Gastroesophageal sphincter (tissue), 4 donors: ENCODE data around the gene KLHL26. TPM values are rescaled to one million over a fixed set of nuclear protein-coding genes. Genes with fewer than 3 reads are reported as not detected.

Experiments used
- ATAC-seq: fragments of 150-250 bp; one replicate; pipeline ENCODE4 v1.9.1; 2016; ENCODE audit warnings: mild to moderate bottlenecking, moderate library complexity
- H3K27ac ChIP-seq, 4 donors: fragments of 200-600 bp; sonication (generic) in 3 of 4; 1 replicate in 3 of 4; 2 replicates in 1 of 4; pipeline ENCODE4 v1.5.1; 2016 to 2019
- H3K27me3 ChIP-seq: fragments of 200-600 bp; sonication (generic); one replicate; pipeline ENCODE4 v1.5.1; 2019
- H3K36me3 ChIP-seq, 2 donors: fragments of 200-600 bp; sonication (generic); one replicate each; pipeline ENCODE4 v1.5.1; 2019; ENCODE audit warnings: control low read depth in 1 of 2
- H3K4me1 ChIP-seq, 3 donors: fragments of 200-600 bp; sonication (generic); 1 replicate in 2 of 3; 2 replicates in 1 of 3; pipeline ENCODE4 v1.5.1; 2016 to 2019; ENCODE audit warnings: control low read depth in 2 of 3
- H3K4me3 ChIP-seq, 2 donors: fragments of 200-600 bp; sonication (generic); one replicate each; pipeline ENCODE4 v1.5.1; 2019; ENCODE audit warnings: mild to moderate bottlenecking in 1 of 2, moderate library complexity in 1 of 2
- H3K9me3 ChIP-seq, 3 donors: fragments of 200-600 bp; sonication (generic); one replicate each; pipeline ENCODE4 v1.5.1; 2017 to 2019; ENCODE audit warnings: control low read depth in 2 of 3
- CTCF ChIP-seq, 4 experiments: fragments of 200-600 bp in 2 of 4; fragments of 450-650 bp in 2 of 4; sonication (generic) in 1 of 4; IDR thresholded peaks; one replicate each; pipeline ENCODE4 v1.5.1; 2017 to 2019; ENCODE audit warnings: antibody characterized with exemption in 4 of 4, mild to moderate bottlenecking in 2 of 4, moderate library complexity in 2 of 4
- EP300 ChIP-seq: sonication (generic); formaldehyde crosslinking; IDR thresholded peaks from one replicate; pipeline ENCODE4 v1.6.1; 2017; ENCODE audit warnings: antibody characterized with exemption, mild to moderate bottlenecking
- POLR2A ChIP-seq, 2 donors: fragments of 450-650 bp; IDR thresholded peaks; one replicate each; pipeline ENCODE4 v1.6.1; 2017; ENCODE audit warnings: antibody characterized with exemption in 2 of 2, mild to moderate bottlenecking in 2 of 2, moderate library complexity in 1 of 2
- POLR2AphosphoS5 ChIP-seq: sonication (generic); formaldehyde crosslinking; IDR thresholded peaks from one replicate; pipeline ENCODE4 v1.6.1; 2017; ENCODE audit warnings: antibody characterized with exemption
- WGBS, 2 donors: methylation state at CpG; one replicate each; pipeline ENCODE4 v1.1.5; 2018; ENCODE audit warnings: low coverage in 1 of 2; 5-methylcytosine and 5-hydroxymethylcytosine counted together
- total RNA-seq, 4 donors: library from RNA; depleted of rRNA; stranded (reverse); fragments of >200 nt; gene quantifications; one replicate each; pipeline ENCODE4 v1.1.0, GENCODE V29; 2016

KLHL26 gene
- total RNA-seq, 4 donors from 2014 or later = 12.9 to 19.0 (median 14.6) TPM

- WGBS, 2 donors = 93 to 98% methylated on average over 7 of the region's 7 CpGs
- Histone ChIP-seq H3K4me1 (peaks cover 0 to 84% (median 51%) of the 10 kb centered on the region in 3 donors), H3K4me3 (no peak overlapping the region), H3K36me3 (no peaks in the 10 kb centered on the region), H3K27me3 (no peaks in the 10 kb centered on the region), H3K27ac (no peak overlapping the region), H3K9me3 (no peaks in the 10 kb centered on the region)
- ATAC-seq = no peak
- TF ChIP-seq POLR2A (IDR thresholded peaks at IDR 0.05) (no peak), CTCF (IDR thresholded peaks at IDR 0.05) (no peak), POLR2AphosphoS5 (no peak), EP300 (no peak)
These were observed 17.6 kb downstream of the KLHL26 start for GRCh38 chr19:18654469-18654868.

- WGBS, 2 donors = 100% methylated on average over 1 of the region's 13 CpGs; no CpG with 5 or more reads in 1 of the 2 donors
- no peak for ATAC-seq
- Histone ChIP-seq H3K27ac (peak overlapping the region in 1 of 4 donors; percentile 84), H3K36me3 (no peaks in the 10 kb centered on the region), H3K27me3 (no peaks in the 10 kb centered on the region), H3K4me3 (no peak overlapping the region), H3K9me3 (no peaks in the 10 kb centered on the region), H3K4me1 (peaks cover 0 to 84% (median 51%) of the 10 kb centered on the region in 3 donors)
- TF ChIP-seq CTCF (IDR thresholded peaks at IDR 0.05) = no peak
- TF ChIP-seq POLR2A (IDR thresholded peaks at IDR 0.05) = no peak
- TF ChIP-seq POLR2AphosphoS5 = no peak
- TF ChIP-seq EP300 = no peak
These were observed 18.5 kb downstream of the KLHL26 start for GRCh38 chr19:18655173-18655844.

- H3K27ac ChIP-seq = peak overlapping the region in 2 of 4 donors; percentile 25 to 84
- no peaks in the 10 kb centered on the region for H3K36me3 ChIP-seq
- H3K9me3 ChIP-seq = no peaks in the 10 kb centered on the region
- ATAC-seq = no peak
- no peak overlapping the region for H3K4me3 ChIP-seq
- no peaks in the 10 kb centered on the region for H3K27me3 ChIP-seq
- WGBS, 2 donors = no CpG with 5 or more reads among the region's 19 CpGs
- TF ChIP-seq POLR2AphosphoS5 = no peak
- no peak for TF ChIP-seq POLR2A (IDR thresholded peaks at IDR 0.05)
- no peak for TF ChIP-seq CTCF (IDR thresholded peaks at IDR 0.05)
- TF ChIP-seq EP300 = no peak
- H3K4me1 ChIP-seq = peaks cover 0 to 84% (median 45%) of the 10 kb centered on the region in 3 donors
These were observed 19.7 kb downstream of the KLHL26 start for GRCh38 chr19:18656337-18657086.

GRCh38 chr19:18657590-18658365 lies 20.9 kb downstream of the KLHL26 start:
- Histone ChIP-seq H3K4me1 (peaks cover 0 to 84% (median 39%) of the 10 kb centered on the region in 3 donors), H3K27ac (peak overlapping the region in 3 of 4 donors; percentile 65 to 84 (median 77)), H3K27me3 (no peaks in the 10 kb centered on the region), H3K9me3 (no peaks in the 10 kb centered on the region), H3K36me3 (no peaks in the 10 kb centered on the region), H3K4me3 (no peak overlapping the region)
- ATAC-seq = peak; percentile 37
- WGBS, 2 donors = 19% methylated on average over 3 of the region's 20 CpGs; no CpG with 5 or more reads in 1 of the 2 donors
- TF ChIP-seq EP300 (no peak), POLR2AphosphoS5 (peak; percentile 28)

GRCh38 chr19:18658366-18658855 lies 21.6 kb downstream of the KLHL26 start:
- Histone ChIP-seq H3K27ac (peak overlapping the region in 3 of 4 donors; percentile 77 to 86 (median 84)), H3K27me3 (no peaks in the 10 kb centered on the region), H3K4me1 (peaks cover 0 to 89% (median 44%) of the 10 kb centered on the region in 3 donors), H3K9me3 (no peaks in the 10 kb centered on the region), H3K36me3 (no peaks in the 10 kb centered on the region), H3K4me3 (no peak overlapping the region)
- no peak for ATAC-seq
- TF ChIP-seq POLR2AphosphoS5 (no peak), POLR2A (IDR thresholded peaks at IDR 0.05) (no peak), EP300 (no peak), CTCF (IDR thresholded peaks at IDR 0.05) (no peak)
- WGBS, 2 donors = 93% methylated on average over 2 to 4 of the region's 4 CpGs
